Esophagus muscularis mucosa (tissue), 4 donors: Measurements from ENCODE around the gene KHNYN. TPM values are rescaled to one million over a fixed set of nuclear protein-coding genes. Genes with fewer than 3 reads are reported as not detected.
A peak's percentile ranks its signal among the peaks of the same experiment; 100 is the strongest.

Experiments used
- DNase-seq: peaks from one replicate; pipeline ENCODE4 v3.0.0-alpha.2; 2017; ENCODE audit errors: extremely low spot score
- H3K27ac ChIP-seq, 4 donors: fragments of 200-600 bp; sonication (generic); replicated peaks in 1 of 4; 1 replicate in 3 of 4; 2 replicates in 1 of 4; pipeline ENCODE4 v1.5.1; 2016 to 2019; ENCODE audit warnings: mild to moderate bottlenecking in 1 of 4
- H3K27me3 ChIP-seq, 4 donors: fragments of 200-600 bp; sonication (generic); one replicate each; pipeline versions ENCODE4 v1.5.1 to v1.6.0; 2016 to 2019
- H3K36me3 ChIP-seq, 4 donors: fragments of 200-600 bp; sonication (generic); one replicate each; pipeline ENCODE4 v1.5.1; 2016 to 2019
- H3K4me1 ChIP-seq, 4 donors: fragments of 200-600 bp; sonication (generic); one replicate each; pipeline ENCODE4 v1.5.1; 2016 to 2019
- H3K4me3 ChIP-seq, 4 donors: fragments of 200-600 bp; sonication (generic); 1 replicate in 2 of 4; 2 replicates in 2 of 4; pipeline ENCODE4 v1.5.1; 2016 to 2019; ENCODE audit warnings: mild to moderate bottlenecking in 4 of 4, moderate library complexity in 1 of 4
- H3K9me3 ChIP-seq, 4 donors: fragments of 200-600 bp; sonication (generic); 1 replicate in 3 of 4; 2 replicates in 1 of 4; pipeline ENCODE4 v1.5.1; 2016 to 2019
- CTCF ChIP-seq, 3 experiments: fragments of 200-600 bp in 2 of 3; fragments of 450-650 bp in 1 of 3; sonication (generic) in 2 of 3; IDR thresholded peaks; one replicate each; pipeline ENCODE4 v1.5.1; 2017 to 2019; ENCODE audit warnings: antibody characterized with exemption in 3 of 3, mild to moderate bottlenecking in 2 of 3, moderate library complexity in 1 of 3
- EP300 ChIP-seq: sonication (generic); formaldehyde crosslinking; IDR thresholded peaks from one replicate; pipeline ENCODE4 v1.6.1; 2017; ENCODE audit warnings: antibody characterized with exemption
- POLR2A ChIP-seq: fragments of 450-650 bp; IDR thresholded peaks from one replicate; pipeline ENCODE4 v1.6.1; 2017; ENCODE audit warnings: antibody characterized with exemption, moderate library complexity, mild to moderate bottlenecking, low read depth
- POLR2AphosphoS5 ChIP-seq, 2 donors: sonication (generic); formaldehyde crosslinking; IDR thresholded peaks; one replicate each; pipeline ENCODE4 v1.6.1; 2017; ENCODE audit warnings: antibody characterized with exemption in 2 of 2
- WGBS: methylation state at CpG from one replicate; pipeline ENCODE4 v1.1.5; 2018; 5-methylcytosine and 5-hydroxymethylcytosine counted together
- intact Hi-C: fragments of 100-400 bp; cut with DNase I; formaldehyde crosslinking; loops from one replicate; pipeline ENCODE4 v1.15.1; 2023
- total RNA-seq, 4 donors: library from RNA; depleted of rRNA; stranded (reverse); fragments of >200 nt; gene quantifications; one replicate each; pipeline versions ENCODE4 v1.1.0 to v1.2.1, GENCODE V29; 2016

KHNYN gene
- total RNA-seq: 10 to 100 TPM; 46.5 to 75.8 (median 58.4) TPM

- intact Hi-C loops: loop anchor here (5.0 to 10.0 kb wide), 2 partner anchors 32 to 285 kb away; partner anchors contain the start of genes EMC9, NYNRIN, PSME2 and RNF31
These were observed at the start of gene KHNYN, which contains the start of gene CBLN3 for GRCh38 chr14:24429395-24430142. TSS of gene KHNYN (plus strand) at chr14:24429954. CDS start at chr14:24430731, 777 bp downstream. TSS of gene CBLN3 (minus strand) at chr14:24429668. CDS start at chr14:24429054, 614 bp downstream.

GRCh38 chr14:24381363-24382063, 48.2 kb upstream of the KHNYN start:
- intact Hi-C loops: no loop called here
- Histone ChIP-seq H3K36me3 (peaks cover 0 to 16% (median 6%) of the 10 kb centered on the region in 4 donors), H3K27me3 (no peaks in the 10 kb centered on the region), H3K27ac (no peak overlapping the region), H3K4me3 (no peak overlapping the region), H3K4me1 (peaks cover 11 to 17% (median 14%) of the 10 kb centered on the region in 4 donors), H3K9me3 (no peaks in the 10 kb centered on the region)
- WGBS: 78% methylated on average over 6 of the region's 8 CpGs
- DNase-seq: no peak
- no peak for TF ChIP-seq POLR2A
- no peak for TF ChIP-seq EP300
- TF ChIP-seq CTCF (IDR thresholded peaks at IDR 0.05): no peak
- no peak for TF ChIP-seq POLR2AphosphoS5 (IDR thresholded peaks at IDR 0.05)

More at GRCh38 chr14:24429395-24430142, at the start of gene KHNYN, which contains the start of gene CBLN3:
- H3K27me3 ChIP-seq: no peaks in the 10 kb centered on the region
- DNase-seq: peak; percentile 96
- peaks cover 14 to 35% (median 27%) of the 10 kb centered on the region in 4 donors for H3K36me3 ChIP-seq
- peak in 1 of 3 experiments; percentile 5 for TF ChIP-seq CTCF (IDR thresholded peaks at IDR 0.05)
- no peak for TF ChIP-seq EP300
- peak; percentile 93 to 98 for TF ChIP-seq POLR2AphosphoS5 (IDR thresholded peaks at IDR 0.05)
- peak; percentile 95 for TF ChIP-seq POLR2A
- H3K4me1 ChIP-seq: peaks cover 36 to 57% (median 48%) of the 10 kb centered on the region in 4 donors
- H3K27ac ChIP-seq: peak within 1 kb of the TSS; percentile 92 to 98 (median 92)
- peak within 1 kb of the TSS; percentile 66 to 87 (median 70) for H3K4me3 ChIP-seq
- no peaks in the 10 kb centered on the region for H3K9me3 ChIP-seq
- 15% methylated on average over 21 of the region's 57 CpGs for WGBS

DNA sequence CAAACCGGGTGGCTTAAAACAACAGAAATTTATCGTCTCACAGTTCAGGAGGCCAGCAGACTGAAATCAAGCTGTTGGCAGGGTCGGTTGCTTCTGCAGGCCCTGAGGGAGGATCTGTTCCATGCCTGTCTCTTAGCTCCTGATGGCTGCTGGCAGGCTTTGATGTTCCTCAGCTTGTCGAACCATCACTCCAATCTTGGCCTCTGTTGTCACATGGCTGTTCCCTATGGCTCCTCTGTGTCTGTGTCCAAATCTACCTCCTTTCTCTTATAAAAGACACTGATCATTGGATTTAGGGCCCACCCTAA, 47.7 kb upstream of the KHNYN start:
- peaks cover 8 to 12% (median 10%) of the 10 kb centered on the region in 4 donors for H3K4me1 ChIP-seq
- H3K36me3 ChIP-seq: peaks cover 0 to 11% (median 4%) of the 10 kb centered on the region in 4 donors
- no peak for DNase-seq
- intact Hi-C loops: no loop called here
- H3K27me3 ChIP-seq: no peaks in the 10 kb centered on the region
- 82% methylated on average over 4 of the region's 4 CpGs for WGBS
- no peak for TF ChIP-seq POLR2AphosphoS5 (IDR thresholded peaks at IDR 0.05)
- TF ChIP-seq EP300: no peak
- no peak for TF ChIP-seq CTCF (IDR thresholded peaks at IDR 0.05)
- TF ChIP-seq POLR2A: no peak
- no peak overlapping the region for H3K27ac ChIP-seq
- H3K4me3 ChIP-seq: no peak overlapping the region
- no peaks in the 10 kb centered on the region for H3K9me3 ChIP-seq

DNA sequence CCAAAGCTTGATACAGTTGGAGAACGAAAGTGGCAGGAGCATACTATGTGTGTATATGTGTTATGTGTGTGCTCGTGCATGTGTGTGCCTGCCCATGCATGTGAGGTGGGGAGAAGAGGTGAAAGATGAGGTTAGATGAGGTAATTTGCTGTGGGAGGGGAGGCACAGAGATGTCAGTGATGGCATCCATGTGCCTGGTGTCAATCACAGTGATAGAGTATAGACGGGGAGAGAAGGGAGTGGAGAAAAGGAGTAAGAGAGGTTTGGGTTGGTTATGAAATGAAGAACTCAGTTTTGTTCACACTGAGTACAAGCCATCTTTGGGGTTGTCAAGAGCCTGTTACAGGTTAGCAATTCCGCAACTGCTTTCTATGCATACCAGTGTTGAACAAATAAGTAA, 45.6 kb upstream of the KHNYN start:
- intact Hi-C loops: no loop called here
- Histone ChIP-seq H3K4me3 (no peak overlapping the region), H3K27me3 (no peaks in the 10 kb centered on the region), H3K27ac (no peak overlapping the region), H3K4me1 (no peaks in the 10 kb centered on the region), H3K9me3 (no peaks in the 10 kb centered on the region), H3K36me3 (no peaks in the 10 kb centered on the region)
- DNase-seq: no peak
- TF ChIP-seq POLR2A (no peak), EP300 (no peak), POLR2AphosphoS5 (IDR thresholded peaks at IDR 0.05) (no peak), CTCF (IDR thresholded peaks at IDR 0.05) (no peak)
- 86% methylated on average over 4 of the region's 4 CpGs for WGBS
